ENCODE results near the gene CLUH. TPM values are rescaled to one million over a fixed set of nuclear protein-coding genes. Genes with fewer than 3 reads are reported as not detected.

The CLUH gene
- total and polyA plus RNA-seq, 2 donors (not counting 1 experiment from before 2014, with no cell fraction given) = 53.1 to 64.6 TPM

DNA sequence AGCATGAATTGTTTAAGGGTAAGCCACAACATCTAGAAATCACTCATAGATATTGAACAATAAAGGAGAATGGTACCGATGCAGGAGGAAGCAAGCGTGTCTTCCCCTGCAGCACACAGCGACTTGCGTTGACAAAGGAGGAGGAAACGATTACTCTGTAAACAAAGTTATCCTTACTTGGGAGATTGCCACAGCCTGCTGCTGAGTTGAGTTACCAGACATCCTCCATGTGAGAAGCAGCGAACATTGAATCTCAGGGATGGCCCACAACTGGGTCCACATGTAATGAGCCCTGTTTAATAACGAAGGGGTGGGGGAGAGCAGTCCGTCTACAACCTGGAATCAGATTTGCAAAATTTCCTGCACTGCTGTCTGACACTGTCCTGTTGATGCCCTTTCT lies 27.7 kb downstream of the CLUH start:
- Mint-ChIP-seq H3K4me1 (peaks cover 2% of the 10 kb centered on the region), H3K27me3 (no peaks in the 10 kb centered on the region), H3K9me3 (ENCODE audit: insufficient read depth) (no peaks in the 10 kb centered on the region), H3K27ac (no peak overlapping the region), H3K4me3 (no peak overlapping the region)
- ChIA-PET CTCF (interaction anchor here (1.0 to 3.0 kb wide), 2 partner anchors 8 to 9 kb away, joined by 3 to 14 read pairs; no protein-coding TSS in a partner anchor), POLR2A (no interaction called here)
- Histone ChIP-seq H3K9me3 (ENCODE audit: control extremely low read depth in 1 of 3, control insufficient read depth in 2 of 3, insufficient read depth in 1 of 3, low read length in 2 of 3) (no peaks in the 10 kb centered on the region), H2AFZ (ENCODE audit: insufficient read depth, low read depth, low read length, poor library complexity, severe bottlenecking) (no peak overlapping the region), H3K27ac (ENCODE audit: low read length in 2 of 2) (no peak overlapping the region), H3K4me1 (ENCODE audit: control insufficient read depth in 2 of 2, insufficient read depth in 2 of 2, low read length in 2 of 2) (no peaks in the 10 kb centered on the region), H3K27me3 (replicated peaks in 1 of 4; ENCODE audit: control extremely low read depth in 1 of 4, control insufficient read depth in 3 of 4, insufficient read depth in 4 of 4, low read length in 3 of 4) (no peaks in the 10 kb centered on the region), H3K4me2 (replicated peaks; ENCODE audit: low read depth, low read length, poor library complexity, severe bottlenecking) (no peak overlapping the region), H3K36me3 (replicated peaks in 1 of 2; ENCODE audit: control extremely low read depth in 1 of 2, control insufficient read depth in 1 of 2, extremely low read depth in 1 of 2, insufficient read depth in 2 of 2, low read length in 1 of 2) (peaks cover 6 to 47% of the 10 kb centered on the region in 2 experiments), H3K79me2 (ENCODE audit: control insufficient read depth, insufficient read depth, low read length) (peaks cover 5% of the 10 kb centered on the region), H3K9ac (ENCODE audit: low read length) (no peak overlapping the region), H4K20me1 (ENCODE audit: control insufficient read depth, insufficient read depth, low read length, poor library complexity, severe bottlenecking) (peaks cover 14% of the 10 kb centered on the region), H3K4me3 (ENCODE audit: control extremely low read depth in 1 of 5, extremely low read depth in 1 of 5, insufficient read depth in 1 of 5, low read depth in 2 of 5, low read length in 4 of 5) (no peak overlapping the region)
- intact Hi-C loops (cut with micrococcal nuclease) = no loop called here
- TF ChIP-seq, protein P1, sequence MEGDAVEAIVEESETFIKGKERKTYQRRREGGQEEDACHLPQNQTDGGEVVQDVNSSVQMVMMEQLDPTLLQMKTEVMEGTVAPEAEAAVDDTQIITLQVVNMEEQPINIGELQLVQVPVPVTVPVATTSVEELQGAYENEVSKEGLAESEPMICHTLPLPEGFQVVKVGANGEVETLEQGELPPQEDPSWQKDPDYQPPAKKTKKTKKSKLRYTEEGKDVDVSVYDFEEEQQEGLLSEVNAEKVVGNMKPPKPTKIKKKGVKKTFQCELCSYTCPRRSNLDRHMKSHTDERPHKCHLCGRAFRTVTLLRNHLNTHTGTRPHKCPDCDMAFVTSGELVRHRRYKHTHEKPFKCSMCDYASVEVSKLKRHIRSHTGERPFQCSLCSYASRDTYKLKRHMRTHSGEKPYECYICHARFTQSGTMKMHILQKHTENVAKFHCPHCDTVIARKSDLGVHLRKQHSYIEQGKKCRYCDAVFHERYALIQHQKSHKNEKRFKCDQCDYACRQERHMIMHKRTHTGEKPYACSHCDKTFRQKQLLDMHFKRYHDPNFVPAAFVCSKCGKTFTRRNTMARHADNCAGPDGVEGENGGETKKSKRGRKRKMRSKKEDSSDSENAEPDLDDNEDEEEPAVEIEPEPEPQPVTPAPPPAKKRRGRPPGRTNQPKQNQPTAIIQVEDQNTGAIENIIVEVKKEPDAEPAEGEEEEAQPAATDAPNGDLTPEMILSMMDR (IDR thresholded peaks at IDR 0.05) = no peak
- no peak for TF ChIP-seq EZH2 (IDR thresholded peaks at IDR 0.05; ENCODE audit: borderline replicate concordance, insufficient read depth, low read depth, low read length, poor library complexity, severe bottlenecking)
- 100% methylated on average over 6 of the region's 8 CpGs for WGBS (ENCODE audit: insufficient coverage)
- ATAC-seq (ENCODE audit: low read depth) (no peak), DNase-seq (no peak)

DNA sequence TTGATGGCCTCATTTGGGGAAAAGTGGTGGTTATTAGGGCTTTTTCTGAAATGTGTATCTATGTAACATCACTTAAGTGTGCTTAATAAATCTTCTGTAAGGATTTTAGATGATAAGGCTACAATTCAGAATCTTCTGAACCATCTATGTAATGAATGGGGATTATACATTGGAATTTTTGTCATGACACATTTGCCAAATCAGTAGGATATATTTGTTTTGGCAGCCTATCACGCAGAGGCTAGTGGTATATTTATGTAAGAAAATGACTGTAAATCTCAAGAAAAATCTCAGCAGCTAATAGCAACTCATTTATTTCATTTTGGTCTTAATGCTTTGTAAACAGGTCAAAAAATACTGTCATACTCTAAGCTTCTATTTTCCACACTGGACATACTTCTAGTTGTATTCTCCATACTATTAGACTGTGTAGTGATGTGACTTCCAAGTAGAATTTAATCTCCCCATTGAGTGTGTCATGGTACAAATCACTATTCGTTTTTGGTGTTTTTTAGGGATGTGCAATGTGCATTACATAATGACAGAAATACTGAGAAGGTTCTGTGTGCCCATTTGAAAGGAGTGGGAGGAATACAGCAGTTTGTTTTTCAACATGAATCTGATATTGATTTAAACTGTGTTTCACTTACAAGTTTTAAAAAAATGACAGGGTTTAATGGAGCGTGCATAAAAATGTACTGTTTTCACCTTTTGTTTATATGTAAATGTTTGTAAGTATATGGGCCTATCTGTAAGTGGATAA lies 29.2 kb downstream of the CLUH start:
- Histone ChIP-seq H4K20me1 (ENCODE audit: control insufficient read depth, insufficient read depth, low read length, poor library complexity, severe bottlenecking) (peaks cover 14% of the 10 kb centered on the region), H3K4me1 (ENCODE audit: control insufficient read depth in 2 of 2, insufficient read depth in 2 of 2, low read length in 2 of 2) (no peaks in the 10 kb centered on the region), H3K79me2 (ENCODE audit: control insufficient read depth, insufficient read depth, low read length) (peaks cover 9% of the 10 kb centered on the region), H3K27me3 (replicated peaks in 1 of 4; ENCODE audit: control extremely low read depth in 1 of 4, control insufficient read depth in 3 of 4, insufficient read depth in 4 of 4, low read length in 3 of 4) (no peaks in the 10 kb centered on the region), H3K9ac (ENCODE audit: low read length) (no peak overlapping the region), H2AFZ (ENCODE audit: insufficient read depth, low read depth, low read length, poor library complexity, severe bottlenecking) (no peak overlapping the region), H3K36me3 (replicated peaks in 1 of 2; ENCODE audit: control extremely low read depth in 1 of 2, control insufficient read depth in 1 of 2, extremely low read depth in 1 of 2, insufficient read depth in 2 of 2, low read length in 1 of 2) (peaks cover 8 to 56% of the 10 kb centered on the region in 2 experiments), H3K9me3 (ENCODE audit: control extremely low read depth in 1 of 3, control insufficient read depth in 2 of 3, insufficient read depth in 1 of 3, low read length in 2 of 3) (no peaks in the 10 kb centered on the region), H3K27ac (ENCODE audit: low read length in 2 of 2) (no peak overlapping the region), H3K4me2 (replicated peaks; ENCODE audit: low read depth, low read length, poor library complexity, severe bottlenecking) (no peak overlapping the region), H3K4me3 (ENCODE audit: control extremely low read depth in 1 of 5, extremely low read depth in 1 of 5, insufficient read depth in 1 of 5, low read depth in 2 of 5, low read length in 4 of 5) (no peak overlapping the region)
- Mint-ChIP-seq H3K27me3 (no peaks in the 10 kb centered on the region), H3K9me3 (ENCODE audit: insufficient read depth) (no peaks in the 10 kb centered on the region), H3K4me3 (no peak overlapping the region), H3K4me1 (no peaks in the 10 kb centered on the region), H3K27ac (no peak overlapping the region)
- ATAC-seq (ENCODE audit: low read depth) (no peak), DNase-seq (no peak)
- WGBS (ENCODE audit: insufficient coverage) = no CpG with 5 or more reads among the region's 3 CpGs
- intact Hi-C loops (cut with micrococcal nuclease) = no loop called here
- ChIA-PET CTCF (no interaction called here), POLR2A (no interaction called here)
- TF ChIP-seq, protein P1 (IDR thresholded peaks at IDR 0.05) = no peak
- TF ChIP-seq EZH2 (IDR thresholded peaks at IDR 0.05; ENCODE audit: borderline replicate concordance, insufficient read depth, low read depth, low read length, poor library complexity, severe bottlenecking) = no peak

Data from B cell (primary cell).